ENCODE data around the gene FDX1. TPM values are rescaled to one million over a fixed set of nuclear protein-coding genes. Genes with fewer than 3 reads are reported as not detected.
"Not testable (repeated sequence)": the region's sequence is repeated elsewhere in the genome, so short reads cannot be mapped to it uniquely, and the experiment has no call there.

FDX1 gene
- total and polyA plus RNA-seq, 2 of the 8 experiments (the other 6 are each of a cell fraction or from before 2014, with no cell fraction given) = 3.7 to 9.6 TPM

DNA sequence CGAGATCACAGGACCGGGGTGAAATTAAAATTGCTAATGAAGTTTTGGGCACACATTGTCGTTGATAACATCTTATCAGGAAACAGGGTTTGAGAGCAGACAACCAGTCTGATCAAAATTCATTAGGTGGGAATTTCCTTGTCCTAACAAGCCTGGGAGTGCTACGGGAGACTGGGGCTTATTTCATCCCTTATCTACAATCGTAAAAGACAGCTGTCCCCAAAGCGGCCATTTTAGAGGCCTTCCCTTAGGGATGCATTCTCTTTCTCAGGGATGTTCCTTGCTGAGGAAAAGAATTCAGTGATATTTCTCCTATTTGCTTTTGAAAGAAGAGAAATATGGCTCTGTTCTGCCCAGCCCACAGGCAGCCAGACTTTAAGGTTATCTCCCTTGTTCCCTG, 8.1 kb upstream of the FDX1 start:
- CTCF ChIA-PET (ENCODE audit: partially characterized antibody) = interaction anchor here (0.8 kb wide), 1 partner anchor 65 kb away, joined by 3 read pairs; no protein-coding TSS in a partner anchor
- H3K9me3 ChIP-seq (ENCODE audit: insufficient read depth in 2 of 2, low read depth in 1 of 2, low read length in 1 of 2); H2BK20ac ChIP-seq (ENCODE audit: low read length); H3K9ac ChIP-seq (replicated peaks in 1 of 4; ENCODE audit: extremely low read depth in 1 of 4, low read depth in 3 of 4, low read length in 3 of 4); H3K56ac ChIP-seq (replicated peaks; ENCODE audit: insufficient read length, low read depth, low read length); H3K23me2 ChIP-seq (ENCODE audit: low read depth, low read length); DNase-seq (ENCODE audit: low read depth in 1 of 2, low spot score in 2 of 2); H3K23ac ChIP-seq (ENCODE audit: insufficient read length); H2BK15ac ChIP-seq (ENCODE audit: low read length); FAIRE-seq; H3K4me2 ChIP-seq (ENCODE audit: insufficient read depth in 1 of 2, low read depth in 2 of 2, low read length in 2 of 2); H4K8ac ChIP-seq (ENCODE audit: extremely low read depth, insufficient read depth, low read length); H2BK120ac ChIP-seq (replicated peaks; ENCODE audit: low read depth, low read length); H4K20me1 ChIP-seq (replicated peaks in 1 of 2; ENCODE audit: control insufficient read depth in 1 of 2, insufficient read depth in 2 of 2, low read length in 2 of 2); H2BK5ac ChIP-seq (ENCODE audit: low read depth, low read length); H3K14ac ChIP-seq (ENCODE audit: insufficient read length); H3K79me1 ChIP-seq (ENCODE audit: low read depth, low read length); H3K4ac ChIP-seq (replicated peaks; ENCODE audit: insufficient read length, low read depth, low read length); H2AFZ ChIP-seq (ENCODE audit: low read length); H4K91ac ChIP-seq (replicated peaks; ENCODE audit: insufficient read length, low read length); H3K4me1 ChIP-seq (replicated peaks in 1 of 4; ENCODE audit: control insufficient read depth in 3 of 4, insufficient read depth in 4 of 4, low read length in 3 of 4); H3K18ac ChIP-seq (ENCODE audit: extremely low read depth, low read length); POLR2A ChIA-PET (ENCODE audit: partially characterized antibody); H3K4me3 ChIP-seq (ENCODE audit: extremely low read depth in 1 of 4, insufficient read depth in 2 of 4, low read depth in 3 of 4, low read length in 4 of 4); H3K27me3 ChIP-seq (replicated peaks in 1 of 4; ENCODE audit: control insufficient read depth in 3 of 4, extremely low read depth in 1 of 4, insufficient read depth in 3 of 4, low read length in 3 of 4); H4K5ac ChIP-seq (ENCODE audit: insufficient read length, low read depth, low read length); H2AK5ac ChIP-seq (ENCODE audit: low read depth, low read length); H3K36me3 ChIP-seq (ENCODE audit: control insufficient read depth in 2 of 4, insufficient read depth in 4 of 4, low read length in 3 of 4); H3K27ac ChIP-seq (ENCODE audit: low read depth, low read length); H3K79me2 ChIP-seq (ENCODE audit: control insufficient read depth in 1 of 2, insufficient read depth in 2 of 2, low read length in 2 of 2); H2BK12ac ChIP-seq (ENCODE audit: low read depth, low read length): not testable (repeated sequence)
- 92% methylated on average over 6 of the region's 6 CpGs; no CpG with 5 or more reads in 1 of the 2 experiments for WGBS, 2 experiments (ENCODE audit: extremely low coverage in 1 of 2, insufficient coverage in 1 of 2, insufficient read length in 1 of 2, insufficient replicate concordance in 2 of 2, low coverage in 1 of 2, low lambda C conversion rate in 2 of 2, missing lambda C conversion rate in 1 of 2)
- TF ChIP-seq EP300 (IDR thresholded peaks at IDR 0.05; ENCODE audit: borderline replicate concordance in 1 of 2, low read depth in 2 of 2, low read length in 2 of 2) = peak in 1 of 2 experiments; percentile 63; a peak in 1 of 3 replicates
